ENCODE results near the gene NF2.

NF2 gene

DNA sequence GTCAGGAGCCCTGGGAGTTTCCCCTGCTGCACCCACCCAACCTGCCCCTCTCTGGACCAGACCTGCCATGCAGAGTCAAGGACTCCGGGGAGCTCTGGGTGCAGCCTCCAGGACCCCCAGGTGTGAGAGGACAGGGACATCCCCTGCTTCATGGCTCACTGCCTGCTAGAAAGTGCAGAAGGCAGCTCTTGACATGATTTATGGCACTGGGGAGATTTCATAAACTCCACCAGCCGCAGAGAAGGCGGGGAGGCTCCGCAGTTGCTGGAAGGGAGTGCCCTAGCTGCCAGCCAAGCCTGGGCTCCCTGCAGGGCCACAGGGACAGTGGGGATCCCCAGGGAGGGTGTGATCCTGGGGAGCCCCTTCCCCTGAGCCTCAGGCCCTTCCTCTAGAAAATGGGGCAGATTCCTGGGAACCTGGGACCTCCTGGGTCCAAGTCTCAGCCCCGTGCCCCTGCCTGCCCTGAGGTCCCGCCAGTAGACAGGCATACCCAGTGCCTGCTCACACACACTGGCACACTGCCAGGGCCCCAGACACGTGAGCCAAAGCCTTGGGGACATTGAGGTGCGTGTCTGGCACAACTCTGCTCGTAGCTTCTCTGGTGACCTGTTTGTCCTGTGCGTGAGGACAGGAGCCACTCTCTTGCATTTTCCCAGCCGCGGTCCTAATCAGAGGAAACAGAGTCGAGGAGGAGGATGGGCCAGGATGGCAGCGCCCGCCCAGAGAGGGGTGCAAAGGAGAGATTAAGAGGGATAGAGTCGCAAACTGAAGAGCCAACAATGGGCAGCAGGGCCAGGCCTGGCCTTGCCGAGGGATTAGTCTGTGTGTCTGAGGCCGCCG is 130.1 kb downstream of the NF2 start:
- H3K27me3 ChIP-seq (ENCODE audit: low read length), result no peaks in the 10 kb centered on the region
- peak overlapping the region; percentile 92 for H3K27ac ChIP-seq (ENCODE audit: low read depth, low read length)
- no peaks in the 10 kb centered on the region for H3K79me2 ChIP-seq (ENCODE audit: insufficient read depth, low read length)
- no peak overlapping the region for H3K4me3 ChIP-seq (ENCODE audit: insufficient read depth, low read length, poor library complexity, severe bottlenecking)
- peaks cover 8% of the 10 kb centered on the region for H3F3A ChIP-seq (ENCODE audit: insufficient read depth)
- no peaks in the 10 kb centered on the region for H3K36me3 ChIP-seq (ENCODE audit: low read length)
- H2AFZ ChIP-seq (ENCODE audit: low read depth, low read length, severe bottlenecking), result peak overlapping the region; percentile 17
- peak overlapping the region; percentile 62 for H3K4me2 ChIP-seq (ENCODE audit: low read depth, low read length, poor library complexity, severe bottlenecking)
- no peaks in the 10 kb centered on the region for H3K9me3 ChIP-seq (ENCODE audit: insufficient read depth, low read length)
- H3K9me2 ChIP-seq (replicated peaks; ENCODE audit: insufficient read depth, low read length), result no peaks in the 10 kb centered on the region
- no peak for TF ChIP-seq EZH2phosphoT487 (conservative IDR thresholded peaks at IDR 0.05; ENCODE audit: low read length)
- TF ChIP-seq, protein P1, sequence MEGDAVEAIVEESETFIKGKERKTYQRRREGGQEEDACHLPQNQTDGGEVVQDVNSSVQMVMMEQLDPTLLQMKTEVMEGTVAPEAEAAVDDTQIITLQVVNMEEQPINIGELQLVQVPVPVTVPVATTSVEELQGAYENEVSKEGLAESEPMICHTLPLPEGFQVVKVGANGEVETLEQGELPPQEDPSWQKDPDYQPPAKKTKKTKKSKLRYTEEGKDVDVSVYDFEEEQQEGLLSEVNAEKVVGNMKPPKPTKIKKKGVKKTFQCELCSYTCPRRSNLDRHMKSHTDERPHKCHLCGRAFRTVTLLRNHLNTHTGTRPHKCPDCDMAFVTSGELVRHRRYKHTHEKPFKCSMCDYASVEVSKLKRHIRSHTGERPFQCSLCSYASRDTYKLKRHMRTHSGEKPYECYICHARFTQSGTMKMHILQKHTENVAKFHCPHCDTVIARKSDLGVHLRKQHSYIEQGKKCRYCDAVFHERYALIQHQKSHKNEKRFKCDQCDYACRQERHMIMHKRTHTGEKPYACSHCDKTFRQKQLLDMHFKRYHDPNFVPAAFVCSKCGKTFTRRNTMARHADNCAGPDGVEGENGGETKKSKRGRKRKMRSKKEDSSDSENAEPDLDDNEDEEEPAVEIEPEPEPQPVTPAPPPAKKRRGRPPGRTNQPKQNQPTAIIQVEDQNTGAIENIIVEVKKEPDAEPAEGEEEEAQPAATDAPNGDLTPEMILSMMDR (IDR thresholded peaks at IDR 0.05; ENCODE audit: insufficient read depth, low read length, poor library complexity, severe bottlenecking), result no peak
- H3K9ac ChIP-seq (ENCODE audit: low read length), result peak overlapping the region; percentile 50
- H4K20me1 ChIP-seq (ENCODE audit: low read depth, low read length), result no peaks in the 10 kb centered on the region

DNA sequence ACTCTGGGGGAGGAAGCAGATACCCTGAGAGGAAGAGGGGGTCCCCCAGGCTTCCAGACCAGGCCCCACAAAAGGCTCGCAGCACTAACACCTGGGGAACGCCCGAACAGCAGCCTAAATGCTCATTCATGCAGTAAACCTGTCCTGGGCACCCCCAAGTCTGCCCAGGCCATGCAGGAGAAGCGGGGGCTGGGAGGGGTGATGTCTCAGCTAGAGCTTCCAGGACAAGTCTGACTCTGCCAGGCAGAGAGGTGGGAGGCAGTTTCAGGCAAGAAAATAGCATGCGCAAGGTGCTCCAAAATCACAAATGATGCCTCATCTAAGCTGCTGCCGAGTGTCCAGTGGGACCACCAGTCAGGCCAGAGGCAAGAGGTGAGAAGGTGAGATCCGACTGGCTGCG is 131.0 kb downstream of the NF2 start:
- H3K4me2 ChIP-seq (ENCODE audit: low read depth, low read length, poor library complexity, severe bottlenecking), result peak overlapping the region; percentile 62
- no peaks in the 10 kb centered on the region for H3K27me3 ChIP-seq (ENCODE audit: low read length)
- no peaks in the 10 kb centered on the region for H3K9me2 ChIP-seq (replicated peaks; ENCODE audit: insufficient read depth, low read length)
- no peak for TF ChIP-seq EZH2phosphoT487 (conservative IDR thresholded peaks at IDR 0.05; ENCODE audit: low read length)
- TF ChIP-seq, protein P1 (IDR thresholded peaks at IDR 0.05; ENCODE audit: insufficient read depth, low read length, poor library complexity, severe bottlenecking), result no peak
- no peaks in the 10 kb centered on the region for H3K79me2 ChIP-seq (ENCODE audit: insufficient read depth, low read length)
- H4K20me1 ChIP-seq (ENCODE audit: low read depth, low read length), result no peaks in the 10 kb centered on the region
- peaks cover 8% of the 10 kb centered on the region for H3F3A ChIP-seq (ENCODE audit: insufficient read depth)
- H3K36me3 ChIP-seq (ENCODE audit: low read length), result no peaks in the 10 kb centered on the region
- no peak overlapping the region for H2AFZ ChIP-seq (ENCODE audit: low read depth, low read length, severe bottlenecking)
- no peak overlapping the region for H3K4me3 ChIP-seq (ENCODE audit: insufficient read depth, low read length, poor library complexity, severe bottlenecking)
- no peaks in the 10 kb centered on the region for H3K9me3 ChIP-seq (ENCODE audit: insufficient read depth, low read length)
- peak overlapping the region; percentile 92 for H3K27ac ChIP-seq (ENCODE audit: low read depth, low read length)
- peak overlapping the region; percentile 50 for H3K9ac ChIP-seq (ENCODE audit: low read length)

DNA sequence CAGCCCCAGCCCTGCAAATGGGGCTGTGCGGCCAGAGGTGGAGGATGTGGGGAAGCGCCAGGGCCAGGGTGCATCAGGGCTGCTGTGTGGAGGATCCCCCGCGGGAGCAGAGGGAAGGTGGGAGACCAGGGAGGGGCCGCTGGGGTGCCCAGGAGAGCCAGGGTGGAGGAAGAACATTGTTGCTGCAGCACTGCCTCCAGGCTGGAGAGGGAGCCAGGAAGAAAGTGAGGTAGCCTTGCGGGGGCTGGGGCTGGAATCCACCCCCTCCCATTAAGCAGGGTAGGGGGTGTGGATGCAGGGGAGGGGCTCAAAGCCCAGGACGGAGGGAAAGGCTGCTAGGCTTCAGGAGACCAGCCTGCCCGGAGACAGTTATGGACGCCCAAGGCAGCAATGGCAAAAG is 131.4 kb downstream of the NF2 start:
- H3K4me2 ChIP-seq (ENCODE audit: low read depth, low read length, poor library complexity, severe bottlenecking), result peak overlapping the region; percentile 62
- H3K27ac ChIP-seq (ENCODE audit: low read depth, low read length), result peak overlapping the region; percentile 92
- H3K27me3 ChIP-seq (ENCODE audit: low read length), result no peaks in the 10 kb centered on the region
- H3K4me3 ChIP-seq (ENCODE audit: insufficient read depth, low read length, poor library complexity, severe bottlenecking), result no peak overlapping the region
- H3K36me3 ChIP-seq (ENCODE audit: low read length), result no peaks in the 10 kb centered on the region
- H4K20me1 ChIP-seq (ENCODE audit: low read depth, low read length), result no peaks in the 10 kb centered on the region
- H3K79me2 ChIP-seq (ENCODE audit: insufficient read depth, low read length), result no peaks in the 10 kb centered on the region
- H2AFZ ChIP-seq (ENCODE audit: low read depth, low read length, severe bottlenecking), result no peak overlapping the region
- H3F3A ChIP-seq (ENCODE audit: insufficient read depth), result peaks cover 8% of the 10 kb centered on the region
- no peak for TF ChIP-seq EZH2phosphoT487 (conservative IDR thresholded peaks at IDR 0.05; ENCODE audit: low read length)
- TF ChIP-seq, protein P1 (IDR thresholded peaks at IDR 0.05; ENCODE audit: insufficient read depth, low read length, poor library complexity, severe bottlenecking), result no peak
- H3K9ac ChIP-seq (ENCODE audit: low read length), result no peak overlapping the region
- H3K9me2 ChIP-seq (replicated peaks; ENCODE audit: insufficient read depth, low read length), result no peaks in the 10 kb centered on the region
- no peaks in the 10 kb centered on the region for H3K9me3 ChIP-seq (ENCODE audit: insufficient read depth, low read length)
